HG03378 (cell line): Measurements from ENCODE around the gene STAB2.
"Not testable (repeated sequence)": the region's sequence is repeated elsewhere in the genome, so short reads cannot be mapped to it uniquely, and the experiment has no call there.

Experiments used
- ATAC-seq: cut with Tn5 transposase; IDR thresholded peaks from one replicate; pipeline ENCODE4 v1.9.1; 2021; ENCODE audit warnings: mild to moderate bottlenecking, moderate library complexity; ENCODE audit not compliant: unreplicated experiment

STAB2 gene

GRCh38 chr12:103805655-103806360 lies 218.7 kb downstream of the STAB2 start:
- ATAC-seq = no peak

- ATAC-seq = no peak
Measured at GRCh38 chr12:103806803-103807202, 219.7 kb downstream of the STAB2 start.

- ATAC-seq = no peak
Measured at GRCh38 chr12:103807561-103808238, 220.6 kb downstream of the STAB2 start.

GRCh38 chr12:103808239-103808880 lies 221.3 kb downstream of the STAB2 start:
- ATAC-seq = no peak

GRCh38 chr12:103809154-103809553 lies 222.1 kb downstream of the STAB2 start:
- ATAC-seq = no peak

GRCh38 chr12:103809639-103810038 lies 222.6 kb downstream of the STAB2 start:
- not testable (repeated sequence) for ATAC-seq

- ATAC-seq = no peak
Measured at GRCh38 chr12:103810111-103810510, 223.0 kb downstream of the STAB2 start.

- no peak for ATAC-seq
Measured at GRCh38 chr12:103811791-103812190, 224.7 kb downstream of the STAB2 start.

- no peak for ATAC-seq
Measured at GRCh38 chr12:103812789-103813188, 225.7 kb downstream of the STAB2 start.

GRCh38 chr12:103813426-103813825 lies 226.4 kb downstream of the STAB2 start:
- no peak for ATAC-seq

- no peak for ATAC-seq
Measured at GRCh38 chr12:103813949-103814348, 226.9 kb downstream of the STAB2 start.

GRCh38 chr12:103814436-103814835 lies 227.4 kb downstream of the STAB2 start:
- no peak for ATAC-seq
